Testis (tissue), 2 donors: Measurements from ENCODE around the gene GSG1L.

Experiments used
- POLR2A ChIP-seq: fragments of 450-650 bp; IDR thresholded peaks from one replicate; pipeline ENCODE4 v1.6.1; 2017; ENCODE audit warnings: antibody characterized with exemption, mild to moderate bottlenecking, moderate library complexity
- TF ChIP-seq, protein P1 (sequence below), 3 experiments: fragments of 450-650 bp in 2 of 3; fragments of 200-600 bp in 1 of 3; sonication (generic) in 1 of 3; IDR thresholded peaks; one replicate each; pipeline ENCODE4 v1.5.1; 2016 to 2019; ENCODE audit warnings: antibody characterized with exemption in 3 of 3, mild to moderate bottlenecking in 2 of 3, moderate library complexity in 1 of 3

DNA sequence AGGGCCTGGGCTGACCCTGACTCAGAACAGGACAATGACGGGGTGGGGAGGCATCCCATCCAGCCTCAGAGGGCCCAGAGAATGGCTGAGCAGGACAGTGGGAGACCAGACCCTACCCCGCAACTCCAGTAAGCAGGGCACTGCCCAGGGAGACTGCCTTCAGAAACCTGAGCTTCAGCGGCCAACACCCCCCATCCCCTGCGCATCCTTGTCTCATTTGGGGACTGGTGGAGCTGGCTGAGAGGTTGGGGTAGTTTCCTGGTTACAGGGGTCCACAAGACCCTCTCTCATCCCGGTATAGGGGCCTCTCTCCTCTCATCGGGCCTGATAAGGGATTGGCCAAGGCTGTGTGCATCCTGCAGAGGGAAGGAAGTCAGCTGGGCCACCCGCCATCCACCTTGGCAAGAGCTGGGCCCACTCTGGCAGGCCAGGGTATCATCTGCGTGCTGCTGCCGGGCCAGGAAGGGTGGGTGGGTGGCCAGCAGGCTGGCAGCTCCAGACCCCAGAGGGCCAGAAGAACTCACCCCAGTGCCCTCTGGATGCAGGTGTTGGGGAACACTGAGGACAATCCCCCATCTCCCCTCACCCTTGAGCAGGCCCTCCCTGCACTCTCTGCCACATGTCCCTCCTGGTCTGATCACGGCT lies 284.5 kb downstream of the GSG1L start:
- TF ChIP-seq, protein P1, sequence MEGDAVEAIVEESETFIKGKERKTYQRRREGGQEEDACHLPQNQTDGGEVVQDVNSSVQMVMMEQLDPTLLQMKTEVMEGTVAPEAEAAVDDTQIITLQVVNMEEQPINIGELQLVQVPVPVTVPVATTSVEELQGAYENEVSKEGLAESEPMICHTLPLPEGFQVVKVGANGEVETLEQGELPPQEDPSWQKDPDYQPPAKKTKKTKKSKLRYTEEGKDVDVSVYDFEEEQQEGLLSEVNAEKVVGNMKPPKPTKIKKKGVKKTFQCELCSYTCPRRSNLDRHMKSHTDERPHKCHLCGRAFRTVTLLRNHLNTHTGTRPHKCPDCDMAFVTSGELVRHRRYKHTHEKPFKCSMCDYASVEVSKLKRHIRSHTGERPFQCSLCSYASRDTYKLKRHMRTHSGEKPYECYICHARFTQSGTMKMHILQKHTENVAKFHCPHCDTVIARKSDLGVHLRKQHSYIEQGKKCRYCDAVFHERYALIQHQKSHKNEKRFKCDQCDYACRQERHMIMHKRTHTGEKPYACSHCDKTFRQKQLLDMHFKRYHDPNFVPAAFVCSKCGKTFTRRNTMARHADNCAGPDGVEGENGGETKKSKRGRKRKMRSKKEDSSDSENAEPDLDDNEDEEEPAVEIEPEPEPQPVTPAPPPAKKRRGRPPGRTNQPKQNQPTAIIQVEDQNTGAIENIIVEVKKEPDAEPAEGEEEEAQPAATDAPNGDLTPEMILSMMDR (IDR thresholded peaks at IDR 0.05), result no peak
- TF ChIP-seq POLR2A, result no peak
